CD4-positive, alpha-beta T cell treated with Interleukin-6 for 4 hours (primary cell): ENCODE measurements around the gene IL22RA2.

Source experiments
- DNase-seq: peaks from one replicate; pipeline ENCODE4 v3.0.0-alpha.2; 2020; ENCODE audit warnings: mixed read lengths

Gene IL22RA2

GRCh38 chr6:137197684-137198645 is 24.5 kb upstream of the IL22RA2 start:
- DNase-seq, result no peak

- DNase-seq, result no peak
These were observed 20.0 kb upstream of the IL22RA2 start for GRCh38 chr6:137193256-137194070.

GRCh38 chr6:137192821-137193220 is 19.4 kb upstream of the IL22RA2 start:
- DNase-seq, result no peak

- DNase-seq, result no peak
These were observed 18.2 kb upstream of the IL22RA2 start for GRCh38 chr6:137191670-137192069.

GRCh38 chr6:137191236-137191635 is 17.8 kb upstream of the IL22RA2 start:
- no peak for DNase-seq

- no peak for DNase-seq
These were observed 17.2 kb upstream of the IL22RA2 start for GRCh38 chr6:137190583-137191094.

- no peak for DNase-seq
These were observed 15.4 kb upstream of the IL22RA2 start for GRCh38 chr6:137188855-137189254.

- no peak for DNase-seq
These were observed 11.8 kb upstream of the IL22RA2 start for GRCh38 chr6:137185290-137185689.

GRCh38 chr6:137182654-137183073 is 9.2 kb upstream of the IL22RA2 start:
- no peak for DNase-seq

- DNase-seq, result no peak
These were observed 8.6 kb upstream of the IL22RA2 start for GRCh38 chr6:137181891-137182653.

- no peak for DNase-seq
These were observed 4.2 kb upstream of the IL22RA2 start for GRCh38 chr6:137177611-137178010.

- no peak for DNase-seq
These were observed 3.3 kb upstream of the IL22RA2 start for GRCh38 chr6:137176729-137177128.

GRCh38 chr6:137175868-137176245 is 2.4 kb upstream of the IL22RA2 start:
- no peak for DNase-seq

- no peak for DNase-seq
These were observed 1.9 kb upstream of the IL22RA2 start for GRCh38 chr6:137175157-137175867.

- no peak for DNase-seq
These were observed 561 bp downstream of the IL22RA2 start for GRCh38 chr6:137172734-137173431.

- DNase-seq, result no peak
These were observed 1.4 kb downstream of the IL22RA2 start for GRCh38 chr6:137171824-137172733.

GRCh38 chr6:137171053-137171374 is 2.4 kb downstream of the IL22RA2 start:
- DNase-seq, result no peak

- no peak for DNase-seq
These were observed 3.0 kb downstream of the IL22RA2 start for GRCh38 chr6:137170266-137171052.

- DNase-seq, result no peak
These were observed 5.6 kb downstream of the IL22RA2 start for GRCh38 chr6:137167702-137168377.
